GM21360 (cell line): Measurements from ENCODE around the gene IST1.

Experiments
- ATAC-seq: cut with Tn5 transposase; IDR thresholded peaks from one replicate; pipeline ENCODE4 v1.9.1; 2021; ENCODE audit warnings: mild to moderate bottlenecking, moderate library complexity; ENCODE audit not compliant: unreplicated experiment

IST1 gene

GRCh38 chr16:71961066-71962039, 66.0 kb downstream of the IST1 start:
- peak; percentile 67 for ATAC-seq

GRCh38 chr16:71963125-71963875, 68.0 kb downstream of the IST1 start:
- no peak for ATAC-seq

- ATAC-seq = no peak
Observed at GRCh38 chr16:71965223-71965622, 69.9 kb downstream of the IST1 start.

GRCh38 chr16:71966932-71967331, 71.6 kb downstream of the IST1 start:
- ATAC-seq = no peak

GRCh38 chr16:71969353-71969752, 74.0 kb downstream of the IST1 start:
- ATAC-seq = no peak

GRCh38 chr16:71971571-71971970, 76.2 kb downstream of the IST1 start:
- no peak for ATAC-seq

GRCh38 chr16:71972356-71972755, 77.0 kb downstream of the IST1 start:
- ATAC-seq = no peak

- ATAC-seq = no peak
Observed at GRCh38 chr16:71973001-71973400, 77.7 kb downstream of the IST1 start.

- no peak for ATAC-seq
Observed at GRCh38 chr16:71974068-71974818, 78.9 kb downstream of the IST1 start.
